ENCODE results near the gene SLC7A6OS. TPM values are rescaled to one million over a fixed set of nuclear protein-coding genes. Genes with fewer than 3 reads are reported as not detected.
"Not testable (repeated sequence)": the region's sequence is repeated elsewhere in the genome, so short reads cannot be mapped to it uniquely, and the experiment has no call there.

Gene SLC7A6OS
- total RNA-seq, 1 experiment from 2014 or later, result 25.3 TPM

DNA sequence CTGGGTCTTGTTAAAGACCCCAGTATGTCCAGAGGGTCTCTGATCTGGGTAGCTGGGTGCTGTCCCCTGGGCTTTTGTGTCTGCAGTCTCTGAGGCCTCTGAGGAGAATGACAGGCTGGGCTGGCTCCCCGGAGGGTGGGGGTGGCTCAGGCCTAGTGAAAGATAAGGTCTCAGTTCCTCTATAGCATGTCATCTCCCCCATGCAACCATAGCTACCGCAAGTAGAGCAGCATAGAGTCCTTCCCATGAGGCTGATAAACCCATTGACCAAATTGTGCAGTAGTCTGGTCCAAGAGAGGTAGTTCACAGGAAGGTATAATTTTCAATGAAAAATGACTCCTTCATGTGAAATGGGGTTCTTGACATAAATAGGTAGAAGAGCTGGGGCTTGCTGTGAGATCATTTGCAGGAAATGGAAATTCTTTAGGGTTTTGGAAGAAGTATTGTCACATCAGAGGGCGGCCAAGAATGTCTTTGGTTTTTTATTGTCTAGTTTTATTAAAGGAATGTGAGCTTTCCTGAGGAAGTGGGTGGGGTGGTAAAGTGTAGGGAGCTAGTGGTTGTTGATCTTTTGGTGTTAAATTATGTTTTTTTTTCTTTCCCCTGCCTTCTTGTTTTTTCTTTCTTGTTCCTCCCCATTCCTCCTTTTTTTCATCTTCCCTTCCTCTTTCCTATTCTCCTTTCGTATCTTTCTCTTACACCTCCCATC, 21.0 kb downstream of the SLC7A6OS start:
- Histone ChIP-seq H3K36me3 (ENCODE audit: insufficient read depth, low read length, poor library complexity, severe bottlenecking) (peaks cover 19% of the 10 kb centered on the region), H3K4me3 (ENCODE audit: low read depth, low read length, poor library complexity, severe bottlenecking) (no peak overlapping the region), H3K27me3 (replicated peaks; ENCODE audit: insufficient read depth, low read depth, low read length, poor library complexity) (no peaks in the 10 kb centered on the region), H3K27ac (ENCODE audit: low read depth, low read length, poor library complexity, severe bottlenecking) (peak overlapping the region; percentile 68), H3K9me3 (ENCODE audit: low read depth, low read length, poor library complexity, severe bottlenecking) (no peaks in the 10 kb centered on the region), H3K4me1 (ENCODE audit: insufficient read depth, low read length, poor library complexity, severe bottlenecking) (peaks cover 17% of the 10 kb centered on the region)
- POLR2A ChIA-PET (ENCODE audit: low non-redundant PET), result no interaction called here
- TF ChIP-seq EZH2 (IDR thresholded peaks at IDR 0.05; ENCODE audit: borderline replicate concordance, low read depth, low read length, poor library complexity, severe bottlenecking) (no peak), CTCF (conservative IDR thresholded peaks at IDR 0.05; ENCODE audit: low read depth, low read length) (no peak)
- intact Hi-C loops (cut with micrococcal nuclease; ENCODE audit: unreplicated experiment), result no loop called here
- DNase-seq (ENCODE audit: low spot score), result peak; percentile 59
- BruUV-seq (replicated peaks), result no TSS peak
- CTCF ChIA-PET, result interaction anchor here (1.5 kb wide), 1 partner anchor 26 kb away, joined by 3 read pairs; the partner anchor contains the start of gene SLC7A6

DNA sequence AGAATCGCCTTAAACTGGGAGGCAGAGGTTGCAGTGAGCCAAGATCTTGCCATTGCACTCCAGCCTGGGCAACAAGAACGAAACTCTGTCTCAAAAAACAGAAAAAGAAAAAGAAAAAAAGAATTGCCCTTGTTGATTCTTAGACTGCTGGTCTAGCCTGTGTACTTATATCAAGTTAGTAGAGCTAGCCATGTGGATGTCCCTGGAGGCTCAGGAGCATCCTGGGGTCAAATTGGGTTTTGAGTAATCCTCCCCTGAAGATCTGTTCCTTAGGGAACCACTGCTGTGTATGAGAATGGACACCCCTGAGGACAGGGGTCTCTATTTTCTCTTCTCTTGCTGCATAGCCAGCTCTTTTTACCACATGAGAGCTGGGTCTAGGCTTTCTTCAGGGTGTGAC, 21.5 kb downstream of the SLC7A6OS start:
- peaks cover 17% of the 10 kb centered on the region for H3K4me1 ChIP-seq (ENCODE audit: insufficient read depth, low read length, poor library complexity, severe bottlenecking)
- ChIA-PET CTCF (no interaction called here), POLR2A (ENCODE audit: low non-redundant PET) (no interaction called here)
- BruUV-seq (replicated peaks), result no TSS peak
- peak overlapping the region; percentile 68 for H3K27ac ChIP-seq (ENCODE audit: low read depth, low read length, poor library complexity, severe bottlenecking)
- DNase-seq (ENCODE audit: low spot score), result no peak
- no peak overlapping the region for H3K4me3 ChIP-seq (ENCODE audit: low read depth, low read length, poor library complexity, severe bottlenecking)
- H3K9me3 ChIP-seq (ENCODE audit: low read depth, low read length, poor library complexity, severe bottlenecking), result no peaks in the 10 kb centered on the region
- intact Hi-C loops (cut with micrococcal nuclease; ENCODE audit: unreplicated experiment), result no loop called here
- no peak for TF ChIP-seq EZH2 (IDR thresholded peaks at IDR 0.05; ENCODE audit: borderline replicate concordance, low read depth, low read length, poor library complexity, severe bottlenecking)
- no peak for TF ChIP-seq CTCF (conservative IDR thresholded peaks at IDR 0.05; ENCODE audit: low read depth, low read length)
- H3K27me3 ChIP-seq (replicated peaks; ENCODE audit: insufficient read depth, low read depth, low read length, poor library complexity), result no peaks in the 10 kb centered on the region
- peaks cover 19% of the 10 kb centered on the region for H3K36me3 ChIP-seq (ENCODE audit: insufficient read depth, low read length, poor library complexity, severe bottlenecking)

DNA sequence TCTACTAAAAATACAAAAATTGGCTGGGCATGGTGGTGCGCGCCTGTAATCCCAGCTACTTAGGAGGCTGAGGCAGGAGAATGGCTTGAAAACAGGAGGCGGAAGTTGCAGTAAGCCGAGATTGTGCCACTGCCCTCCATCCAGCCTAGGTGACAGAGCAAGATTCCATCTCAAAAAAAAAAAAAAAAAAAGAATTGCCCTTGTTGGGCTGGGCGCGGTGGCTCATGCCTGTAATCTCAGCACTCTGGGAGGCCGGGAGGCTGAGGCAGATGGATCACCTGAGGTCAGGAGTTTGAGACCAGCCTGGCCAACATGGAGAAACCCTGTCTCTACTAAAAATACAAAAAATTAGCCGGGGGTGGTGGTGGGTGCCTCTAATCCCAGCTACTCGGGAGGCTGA, 21.9 kb downstream of the SLC7A6OS start:
- H3K27me3 ChIP-seq (replicated peaks; ENCODE audit: insufficient read depth, low read depth, low read length, poor library complexity); H3K27ac ChIP-seq (ENCODE audit: low read depth, low read length, poor library complexity, severe bottlenecking); H3K9me3 ChIP-seq (ENCODE audit: low read depth, low read length, poor library complexity, severe bottlenecking); BruUV-seq (replicated peaks); intact Hi-C loops (cut with micrococcal nuclease; ENCODE audit: unreplicated experiment); CTCF ChIA-PET; DNase-seq (ENCODE audit: low spot score); POLR2A ChIA-PET (ENCODE audit: low non-redundant PET); H3K4me3 ChIP-seq (ENCODE audit: low read depth, low read length, poor library complexity, severe bottlenecking): not testable (repeated sequence)
- Histone ChIP-seq H3K36me3 (ENCODE audit: insufficient read depth, low read length, poor library complexity, severe bottlenecking) (peaks cover 21% of the 10 kb centered on the region), H3K4me1 (ENCODE audit: insufficient read depth, low read length, poor library complexity, severe bottlenecking) (peaks cover 17% of the 10 kb centered on the region)

DNA sequence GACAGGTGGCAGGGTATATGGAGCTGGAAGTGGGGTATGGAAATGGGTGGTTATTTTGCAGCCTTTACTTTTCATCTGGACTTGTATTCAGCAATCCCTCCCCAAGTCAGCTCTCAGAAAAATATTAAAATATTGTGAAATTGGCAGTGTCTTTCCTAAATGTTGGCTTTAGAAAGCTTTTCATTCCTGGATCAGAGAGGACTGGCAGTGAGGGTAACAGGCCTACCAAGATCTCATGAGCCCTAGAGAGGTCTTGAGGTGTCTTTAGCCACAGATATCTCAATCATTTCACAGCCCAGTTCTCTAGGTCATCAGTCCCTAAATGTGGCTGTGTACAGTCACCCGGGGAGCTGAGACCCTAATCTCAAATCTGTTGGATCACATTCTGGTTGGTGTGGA, 22.5 kb downstream of the SLC7A6OS start:
- no peak for DNase-seq (ENCODE audit: low spot score)
- Histone ChIP-seq H3K9me3 (ENCODE audit: low read depth, low read length, poor library complexity, severe bottlenecking) (no peaks in the 10 kb centered on the region), H3K36me3 (ENCODE audit: insufficient read depth, low read length, poor library complexity, severe bottlenecking) (peaks cover 21% of the 10 kb centered on the region), H3K27me3 (replicated peaks; ENCODE audit: insufficient read depth, low read depth, low read length, poor library complexity) (no peaks in the 10 kb centered on the region), H3K4me1 (ENCODE audit: insufficient read depth, low read length, poor library complexity, severe bottlenecking) (peaks cover 17% of the 10 kb centered on the region), H3K4me3 (ENCODE audit: low read depth, low read length, poor library complexity, severe bottlenecking) (no peak overlapping the region), H3K27ac (ENCODE audit: low read depth, low read length, poor library complexity, severe bottlenecking) (no peak overlapping the region)
- no TSS peak for BruUV-seq (replicated peaks)
- ChIA-PET POLR2A (ENCODE audit: low non-redundant PET) (no interaction called here), CTCF (interaction anchor here (0.6 kb wide), 1 partner anchor 725 kb away, joined by 3 read pairs; no protein-coding TSS in a partner anchor)
- no peak for TF ChIP-seq CTCF (conservative IDR thresholded peaks at IDR 0.05; ENCODE audit: low read depth, low read length)
- TF ChIP-seq EZH2 (IDR thresholded peaks at IDR 0.05; ENCODE audit: borderline replicate concordance, low read depth, low read length, poor library complexity, severe bottlenecking), result no peak
- intact Hi-C loops (cut with micrococcal nuclease; ENCODE audit: unreplicated experiment), result no loop called here
